AG09309 (cell line): ENCODE results near the gene DSG2.

Source experiments
- DNase-seq: peaks from one replicate; pipeline ENCODE4 v3.0.0-alpha.2; 2010; ENCODE audit warnings: low read depth
- H3K4me3 ChIP-seq: 2 replicates; pipeline ENCODE4 v1.5.1; 2011; ENCODE audit warnings: mild to moderate bottlenecking, low read depth, low read length, moderate library complexity; ENCODE audit not compliant: control insufficient read depth
- TF ChIP-seq, protein P1 (sequence below): IDR thresholded peaks from 2 replicates; pipeline ENCODE4 v1.5.1; 2011; ENCODE audit warnings: mild to moderate bottlenecking, low read depth, low read length, inconsistent platforms; ENCODE audit not compliant: insufficient read depth, control insufficient read depth; ENCODE audit errors: missing control alignments

DSG2 gene

DNA sequence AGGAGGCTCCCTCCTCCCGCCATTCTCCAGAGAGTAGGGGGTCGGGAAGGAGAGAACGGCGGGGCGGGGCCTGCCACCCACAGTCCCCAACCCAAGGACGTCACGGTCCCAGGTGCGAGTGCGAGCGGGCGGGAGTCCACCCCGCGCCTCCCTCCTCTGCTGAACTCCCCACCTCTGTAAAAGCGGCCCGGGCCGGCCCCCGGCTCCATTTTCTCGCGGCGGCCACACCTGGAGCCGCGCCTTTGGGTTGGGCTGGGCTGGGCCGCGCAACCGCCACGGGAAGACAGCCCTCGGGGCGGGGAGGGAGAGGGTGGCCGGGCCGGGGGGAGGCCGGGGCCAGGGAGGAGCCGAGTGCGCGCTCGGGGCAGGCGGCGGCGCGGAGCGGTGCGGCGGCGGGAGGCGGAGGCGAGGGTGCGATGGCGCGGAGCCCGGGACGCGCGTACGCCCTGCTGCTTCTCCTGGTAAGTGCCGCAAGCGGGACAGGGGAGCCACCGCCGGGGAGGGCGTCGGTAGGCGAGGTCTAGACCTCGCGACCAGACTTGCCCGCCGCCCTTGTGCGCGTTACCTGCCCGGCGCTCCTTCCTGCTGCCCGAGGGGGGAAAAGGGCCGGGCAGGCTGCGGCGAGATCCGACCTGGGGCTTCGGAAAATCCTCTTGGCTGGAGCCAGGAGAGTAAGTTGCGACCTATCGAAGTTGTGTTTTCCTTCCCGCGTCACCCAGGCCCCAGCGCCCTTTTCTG, at the start of gene DSG2:
Gene DSG2 (plus strand): TSS at position 342 of the 738 bp plus-strand sequence. CDS start 75 bp downstream, at position 417.
- DNase-seq: no peak
- TF ChIP-seq, protein P1, sequence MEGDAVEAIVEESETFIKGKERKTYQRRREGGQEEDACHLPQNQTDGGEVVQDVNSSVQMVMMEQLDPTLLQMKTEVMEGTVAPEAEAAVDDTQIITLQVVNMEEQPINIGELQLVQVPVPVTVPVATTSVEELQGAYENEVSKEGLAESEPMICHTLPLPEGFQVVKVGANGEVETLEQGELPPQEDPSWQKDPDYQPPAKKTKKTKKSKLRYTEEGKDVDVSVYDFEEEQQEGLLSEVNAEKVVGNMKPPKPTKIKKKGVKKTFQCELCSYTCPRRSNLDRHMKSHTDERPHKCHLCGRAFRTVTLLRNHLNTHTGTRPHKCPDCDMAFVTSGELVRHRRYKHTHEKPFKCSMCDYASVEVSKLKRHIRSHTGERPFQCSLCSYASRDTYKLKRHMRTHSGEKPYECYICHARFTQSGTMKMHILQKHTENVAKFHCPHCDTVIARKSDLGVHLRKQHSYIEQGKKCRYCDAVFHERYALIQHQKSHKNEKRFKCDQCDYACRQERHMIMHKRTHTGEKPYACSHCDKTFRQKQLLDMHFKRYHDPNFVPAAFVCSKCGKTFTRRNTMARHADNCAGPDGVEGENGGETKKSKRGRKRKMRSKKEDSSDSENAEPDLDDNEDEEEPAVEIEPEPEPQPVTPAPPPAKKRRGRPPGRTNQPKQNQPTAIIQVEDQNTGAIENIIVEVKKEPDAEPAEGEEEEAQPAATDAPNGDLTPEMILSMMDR: no peak

DNA sequence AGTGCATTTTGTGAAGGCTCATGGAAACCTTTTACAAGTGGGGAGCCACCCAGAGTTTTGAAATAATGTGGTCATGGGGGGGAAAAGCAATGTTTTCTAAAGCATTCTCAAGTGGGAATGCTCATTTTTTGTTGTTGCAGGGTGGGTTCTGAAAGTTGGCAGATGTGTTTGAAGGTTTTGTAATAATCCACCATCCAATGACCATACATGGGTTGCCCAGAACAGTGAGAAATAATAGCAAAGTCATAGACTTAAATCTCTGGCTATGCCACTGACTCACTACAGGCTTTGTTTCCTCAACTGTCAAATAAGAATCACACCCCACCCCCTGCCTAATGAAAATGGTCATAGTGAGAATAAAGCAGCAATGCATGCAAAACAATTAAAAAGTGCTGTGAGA, 47.6 kb upstream of the DSG2 start:
- TF ChIP-seq, protein P1: no peak
- no peak for DNase-seq

More for the DNA sequence above, at the start of gene DSG2:
- H3K4me3 ChIP-seq: no peak within 1 kb of the TSS

DNA sequence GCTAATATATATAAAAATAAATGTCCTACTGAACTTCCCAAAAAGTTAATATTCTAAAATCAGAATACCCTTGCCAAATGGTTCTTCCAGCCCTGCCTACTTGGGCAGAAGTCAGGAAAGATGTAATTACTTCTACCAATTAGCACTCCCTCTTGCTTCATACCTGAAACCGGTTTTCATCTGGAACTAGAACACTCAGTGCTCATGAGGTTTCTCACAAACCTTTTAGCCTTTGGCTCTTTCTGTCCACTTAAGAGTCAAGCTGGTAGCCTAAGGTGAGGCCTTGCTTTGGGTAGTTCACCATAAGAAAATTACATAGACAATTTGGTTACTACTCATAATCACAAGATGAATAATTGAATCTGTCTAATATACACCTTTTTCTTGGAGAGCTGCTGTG, 46.4 kb upstream of the DSG2 start:
- no peak for DNase-seq
- no peak overlapping the region for H3K4me3 ChIP-seq
- TF ChIP-seq, protein P1: no peak

More for the DNA sequence above, 47.6 kb upstream of the DSG2 start:
- H3K4me3 ChIP-seq: no peak overlapping the region

DNA sequence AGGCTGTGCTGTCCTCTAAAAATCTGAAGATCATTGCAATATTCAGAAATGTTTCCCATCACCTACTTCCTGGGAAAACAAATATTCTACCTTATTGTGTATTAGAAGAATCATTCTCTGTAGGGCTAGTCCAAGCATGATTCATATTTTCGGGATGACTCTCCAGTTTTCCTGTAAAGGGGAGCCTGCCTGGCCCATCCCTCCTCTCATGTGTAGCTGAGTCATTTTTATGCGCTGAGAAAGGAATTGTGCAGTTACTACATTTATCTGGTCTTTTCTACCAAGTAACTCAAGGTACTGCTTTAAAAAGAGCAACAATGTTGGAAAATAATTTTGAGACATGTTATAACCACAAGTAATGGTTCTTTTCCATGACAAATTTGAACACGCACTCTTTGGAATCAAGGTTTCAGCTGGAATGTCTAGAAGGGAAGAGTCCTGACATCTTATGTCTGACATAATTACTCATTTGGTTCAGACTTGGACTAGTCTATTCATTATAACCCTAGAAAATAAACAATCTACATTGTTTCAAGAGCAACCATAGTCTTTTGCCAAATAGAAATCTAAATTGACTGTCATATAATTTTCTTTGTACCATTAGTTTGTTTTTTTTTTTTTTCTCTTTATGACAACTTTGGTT, 43.8 kb upstream of the DSG2 start:
- DNase-seq: no peak
- TF ChIP-seq, protein P1: no peak
- no peak overlapping the region for H3K4me3 ChIP-seq

DNA sequence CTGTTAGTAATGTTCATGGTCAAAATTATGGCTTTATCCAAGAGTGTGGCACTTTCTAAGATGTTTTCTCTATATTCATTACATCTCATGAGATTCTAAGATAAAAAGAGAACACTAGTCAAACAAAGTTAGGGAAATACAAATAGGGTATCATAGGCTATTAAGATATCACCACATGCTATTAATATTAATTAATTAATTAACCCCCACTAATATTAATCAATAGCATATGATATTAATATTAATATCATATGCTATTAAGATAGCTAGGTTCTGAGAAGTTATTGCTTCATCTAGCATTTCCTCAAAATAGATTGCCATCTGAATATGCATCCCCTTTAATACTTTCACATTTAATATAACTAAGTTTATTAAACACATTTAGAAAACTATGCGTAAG, 28.3 kb upstream of the DSG2 start:
- TF ChIP-seq, protein P1: no peak
- DNase-seq: no peak
- H3K4me3 ChIP-seq: no peak overlapping the region

DNA sequence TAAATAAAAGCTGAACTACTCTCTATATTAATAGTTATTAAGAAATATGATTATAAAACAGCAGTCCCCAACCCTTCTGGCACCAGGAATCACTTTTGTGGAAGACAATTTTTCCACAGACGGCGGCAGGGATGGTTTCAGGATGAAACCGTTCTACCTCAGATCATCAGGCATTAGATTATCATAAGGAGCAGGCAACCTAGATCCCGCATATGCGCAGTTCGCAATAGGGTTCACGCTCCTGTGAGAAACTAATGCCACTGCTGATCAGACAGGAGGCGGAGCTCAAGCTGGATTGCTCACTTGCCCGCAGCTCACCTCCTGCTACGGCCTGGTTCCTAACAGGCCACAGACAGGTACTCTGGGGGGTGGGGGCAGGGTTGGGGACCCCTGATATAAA, 19.3 kb upstream of the DSG2 start:
- TF ChIP-seq, protein P1: no peak
- no peak overlapping the region for H3K4me3 ChIP-seq
- no peak for DNase-seq
